ENCODE results near the gene MRPS15.
"Not testable (repeated sequence)": the region's sequence is repeated elsewhere in the genome, so short reads cannot be mapped to it uniquely, and the experiment has no call there.

The MRPS15 gene

DNA sequence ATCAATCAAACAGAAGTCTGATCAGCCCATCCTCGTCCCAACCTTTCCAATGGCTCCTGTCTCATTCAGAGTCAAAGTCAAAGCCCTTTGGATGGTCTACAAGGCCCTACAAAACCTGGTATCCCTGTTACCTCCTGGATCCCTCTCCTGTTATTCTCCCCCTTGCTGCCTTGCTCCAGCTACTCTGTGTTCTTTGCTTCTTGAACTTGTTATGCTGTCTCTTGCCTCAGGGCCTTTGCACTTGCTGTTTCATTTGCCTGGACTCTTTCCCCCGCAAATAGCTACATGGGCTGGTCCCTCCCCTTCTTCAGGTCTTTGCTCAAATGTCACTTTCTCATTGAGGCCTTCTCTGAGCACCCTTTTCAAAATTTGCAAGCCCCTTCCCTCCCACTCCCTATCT lies 19.9 kb upstream of the MRPS15 start:
- no peak for DNase-seq (ENCODE audit: low read depth in 2 of 3, low spot score in 1 of 3)

DNA sequence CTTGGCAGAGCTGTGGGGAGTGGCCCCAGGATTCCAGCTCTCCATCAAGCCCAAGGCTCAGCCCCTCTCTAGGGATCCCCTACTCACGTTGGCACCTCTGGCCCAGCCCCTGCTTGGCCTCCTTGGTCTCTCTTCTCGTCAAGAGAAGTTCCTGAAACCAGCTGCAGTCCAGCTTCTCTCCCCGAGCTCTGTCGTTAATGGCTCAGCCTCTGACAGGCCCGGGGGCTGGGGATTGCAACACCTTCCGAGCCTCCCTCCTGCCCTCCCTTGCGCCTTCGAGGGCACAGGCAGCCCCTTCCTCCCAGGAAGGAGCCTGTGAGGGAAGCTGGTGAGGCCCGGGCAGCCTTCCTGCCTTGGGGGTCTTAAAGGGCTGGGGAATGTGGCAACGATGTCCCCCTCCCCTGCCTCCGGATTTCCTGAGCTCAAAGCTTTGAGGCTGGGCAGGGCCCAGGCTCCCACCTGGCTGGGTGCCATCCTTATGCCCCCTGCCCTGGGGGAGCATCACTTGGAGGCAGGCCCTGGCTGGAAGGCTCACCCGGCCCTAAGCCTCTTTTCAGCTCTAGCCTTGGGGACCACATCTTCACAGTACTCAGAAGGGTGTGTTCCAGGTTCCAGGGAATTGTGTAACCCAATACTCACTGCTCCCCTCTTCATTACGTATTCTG lies 18.7 kb upstream of the MRPS15 start, which contains the start of gene CSF3R:
TSS of gene CSF3R (minus strand) at position 190 of the 665 bp plus-strand sequence. CDS start 3,417 bp downstream, outside the sequence.
- DNase-seq (ENCODE audit: low read depth in 2 of 3, low spot score in 1 of 3), result no peak

DNA sequence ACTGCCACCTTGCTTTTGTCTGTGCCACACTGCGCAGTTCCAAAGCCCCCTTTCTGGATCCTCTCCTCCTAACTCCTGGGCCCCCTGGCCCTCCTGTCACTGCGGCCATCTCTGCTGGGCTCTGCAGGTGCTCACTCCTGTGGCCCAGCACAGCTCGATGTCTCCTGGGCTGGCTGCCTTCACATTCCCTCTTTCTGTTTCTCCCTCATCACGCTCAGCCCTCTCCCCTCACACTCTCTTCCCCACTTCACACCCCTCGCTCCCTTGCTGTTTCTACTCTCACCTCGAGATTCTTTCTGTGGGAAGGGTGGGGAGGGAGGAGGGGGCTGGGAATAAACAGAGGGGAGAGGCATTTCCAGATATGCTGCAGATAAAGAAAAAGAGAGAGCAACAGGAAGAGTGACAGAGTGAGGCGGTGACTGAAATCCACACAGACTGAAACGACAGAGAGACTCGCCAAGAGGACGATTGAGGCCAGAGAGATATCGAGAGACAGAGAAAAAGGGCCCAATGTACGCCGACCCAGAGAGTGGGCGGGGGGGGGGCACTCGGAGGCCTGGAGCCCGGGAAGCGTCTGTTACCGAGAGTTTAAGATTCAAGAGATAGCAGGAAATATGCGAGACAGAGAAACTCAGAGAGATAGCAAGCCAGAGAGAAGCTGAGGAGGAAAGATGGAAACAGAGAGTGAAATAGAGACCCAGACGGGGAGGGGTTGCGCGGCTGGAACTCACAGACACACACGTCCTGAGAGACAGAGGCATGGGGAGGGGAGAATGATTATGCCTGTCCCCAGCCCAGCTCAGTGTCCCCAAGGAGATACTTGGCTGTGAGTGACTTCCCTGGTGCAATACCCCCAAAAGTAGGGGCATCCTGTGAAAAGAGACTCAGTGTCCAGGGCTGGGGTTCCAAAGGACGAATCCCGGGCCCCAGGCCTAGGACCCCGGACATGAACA lies 17.9 kb upstream of the MRPS15 start:
- no peak for DNase-seq (ENCODE audit: low read depth in 2 of 3, low spot score in 1 of 3)

DNA sequence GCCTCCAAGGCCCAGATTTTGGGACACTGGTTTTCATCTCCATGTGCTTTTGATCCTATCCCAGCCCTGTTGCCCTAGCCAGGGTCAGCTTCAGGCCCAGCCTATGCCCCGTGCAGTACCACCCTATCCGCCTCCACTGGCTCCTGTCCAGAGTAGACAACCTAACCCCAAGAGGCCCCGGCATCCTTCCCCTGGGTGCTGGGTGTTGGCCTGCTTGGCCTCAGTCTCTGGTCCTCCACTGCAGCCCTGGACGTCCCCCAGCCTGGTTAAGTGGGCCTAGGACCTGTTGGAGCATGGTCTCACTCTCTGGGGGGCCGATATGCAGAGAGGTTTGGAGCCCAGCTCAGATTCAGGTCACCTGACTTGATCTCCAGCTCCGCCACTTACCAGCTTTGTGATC lies 16.9 kb upstream of the MRPS15 start:
- DNase-seq (ENCODE audit: low read depth in 2 of 3, low spot score in 1 of 3), result no peak

DNA sequence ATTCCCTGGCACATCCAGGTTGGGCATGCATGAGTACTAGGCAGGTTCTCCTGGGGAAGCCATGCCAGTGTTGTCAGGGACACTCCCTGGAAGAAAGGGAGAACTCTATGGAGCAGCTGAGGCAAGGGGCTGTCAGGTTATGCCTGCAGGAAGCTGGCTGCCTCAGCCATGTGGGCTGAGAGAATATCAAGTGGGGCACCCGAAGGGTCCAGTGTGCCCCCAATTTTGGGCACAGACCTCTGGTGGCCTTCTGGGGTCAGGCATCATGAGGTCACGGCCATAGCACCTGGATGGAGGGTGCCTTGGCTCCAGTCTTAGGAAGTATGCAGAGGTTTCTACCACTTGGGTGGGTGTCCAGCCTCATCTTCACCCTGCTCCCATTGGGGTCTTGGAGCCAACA lies 16.0 kb upstream of the MRPS15 start:
- no peak for DNase-seq (ENCODE audit: low read depth in 2 of 3, low spot score in 1 of 3)

DNA sequence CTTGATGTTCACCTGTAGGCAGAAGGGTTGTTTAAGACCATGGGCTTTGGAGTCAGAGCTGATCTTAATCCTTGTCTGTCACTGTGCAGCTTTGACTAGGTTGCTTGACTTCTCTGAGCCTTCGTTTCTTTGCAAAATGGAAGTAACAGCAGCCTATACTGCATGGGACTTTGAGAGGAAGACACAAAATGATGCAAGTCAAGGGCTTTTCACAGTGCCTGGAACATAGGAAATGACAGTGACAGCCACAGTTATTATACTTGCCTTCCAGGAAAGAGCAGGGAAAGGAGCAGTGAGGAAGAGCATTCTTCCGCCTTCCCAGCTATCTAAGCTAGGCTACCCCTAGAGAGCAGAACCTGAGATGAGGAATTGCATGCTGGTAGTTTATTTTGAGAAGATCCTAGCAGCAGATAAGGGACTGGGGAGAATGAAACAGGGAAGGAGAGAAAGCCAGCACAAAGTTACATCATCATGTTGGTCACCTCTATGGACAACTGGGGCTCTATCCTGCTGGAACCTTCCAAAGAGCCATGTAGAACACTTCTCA lies 15.4 kb upstream of the MRPS15 start:
- no peak for DNase-seq (ENCODE audit: low read depth in 2 of 3, low spot score in 1 of 3)

DNA sequence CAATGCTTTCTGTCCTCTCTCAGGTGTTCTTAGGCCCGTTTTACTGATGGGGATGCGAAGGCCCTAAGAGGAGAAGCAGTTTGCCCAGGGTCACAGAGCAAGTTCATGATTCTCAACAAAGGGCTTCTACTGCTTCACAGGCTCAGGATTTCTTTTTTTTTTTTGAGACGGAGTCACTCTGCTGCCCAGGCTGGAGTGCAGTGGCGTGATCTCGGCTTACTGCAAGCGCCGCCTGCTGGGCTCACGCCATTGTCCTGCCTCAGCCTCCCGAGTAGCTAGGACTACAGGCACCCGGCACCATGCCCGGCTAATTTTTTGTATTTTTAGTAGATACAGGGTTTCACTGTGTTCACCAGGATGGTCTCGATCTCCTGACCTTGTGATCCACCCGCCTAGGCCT lies 13.4 kb upstream of the MRPS15 start:
- DNase-seq (ENCODE audit: low read depth in 2 of 3, low spot score in 1 of 3), result not testable (repeated sequence)

DNA sequence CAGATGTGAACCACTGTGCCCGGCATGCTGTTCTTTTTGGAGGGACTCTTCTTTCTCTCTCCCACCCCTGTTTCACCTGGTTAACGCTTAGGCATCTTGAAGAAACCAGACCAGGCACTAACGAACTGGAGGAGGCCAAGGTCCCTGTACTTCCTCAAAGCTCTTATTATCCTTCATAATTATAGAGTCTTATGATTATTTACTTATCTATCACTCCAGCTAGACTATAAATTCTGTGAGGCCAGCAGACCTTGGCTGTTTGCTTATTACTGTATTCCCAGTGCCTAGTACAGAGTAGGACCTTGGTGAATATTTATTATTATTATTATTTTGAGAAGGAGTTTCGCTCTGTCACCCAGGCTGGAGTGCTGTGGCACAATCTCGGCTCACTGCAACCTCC lies 12.8 kb upstream of the MRPS15 start:
- no peak for DNase-seq (ENCODE audit: low read depth in 2 of 3, low spot score in 1 of 3)

DNA sequence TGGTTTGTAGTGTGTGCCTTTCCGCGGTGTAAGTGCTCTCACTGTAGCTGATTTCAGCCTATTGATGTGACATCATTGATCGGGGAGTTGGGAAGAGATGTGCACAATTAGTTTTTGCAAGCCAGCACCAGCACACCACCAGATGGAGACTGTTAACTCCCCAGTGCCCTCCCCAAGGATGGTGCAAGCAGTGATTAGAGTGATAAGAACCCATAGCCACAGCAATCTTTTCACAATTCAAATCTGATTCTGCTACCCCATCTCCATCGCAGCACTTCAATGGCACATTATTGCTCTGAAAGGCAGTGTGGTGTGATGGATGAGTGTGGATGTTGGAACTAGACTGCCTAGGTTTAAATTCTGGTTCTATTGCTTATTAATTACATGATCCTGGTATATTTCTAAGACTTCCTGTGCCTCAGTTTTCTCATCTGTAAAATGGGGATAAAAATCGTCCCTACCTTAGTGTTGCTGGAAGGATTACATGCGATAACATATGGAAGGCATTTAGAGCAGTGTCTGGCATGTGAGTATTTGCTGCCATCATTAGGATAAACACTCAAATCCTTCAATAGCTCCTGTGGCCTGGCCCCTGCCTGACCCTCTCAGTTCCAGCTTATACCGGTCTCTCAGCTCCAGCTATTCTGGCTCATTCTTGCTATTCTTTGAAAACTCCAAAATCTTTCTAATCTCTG lies 11.9 kb upstream of the MRPS15 start:
- no peak for DNase-seq (ENCODE audit: low read depth in 2 of 3, low spot score in 1 of 3)

DNA sequence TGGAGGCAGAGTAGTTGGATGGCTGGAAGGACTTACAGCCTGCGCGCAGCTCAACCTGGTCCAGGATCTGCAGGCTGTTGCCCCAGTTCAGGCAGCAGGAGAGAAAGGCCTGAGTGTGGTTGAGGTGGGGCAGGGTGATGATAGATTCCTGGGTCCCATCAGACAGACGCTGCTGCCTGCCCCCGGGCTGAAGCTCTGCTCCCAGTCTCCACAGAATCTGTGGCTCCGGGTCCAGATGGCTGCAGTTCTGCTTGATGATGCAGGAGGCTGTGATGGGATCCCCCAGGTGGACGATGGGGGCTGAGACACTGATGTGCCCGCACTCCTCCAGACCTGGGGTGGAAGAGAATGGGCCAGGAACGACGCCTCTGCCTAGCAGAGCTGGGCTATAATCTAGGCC lies 11.2 kb upstream of the MRPS15 start:
- no peak for DNase-seq (ENCODE audit: low read depth in 2 of 3, low spot score in 1 of 3)

DNA sequence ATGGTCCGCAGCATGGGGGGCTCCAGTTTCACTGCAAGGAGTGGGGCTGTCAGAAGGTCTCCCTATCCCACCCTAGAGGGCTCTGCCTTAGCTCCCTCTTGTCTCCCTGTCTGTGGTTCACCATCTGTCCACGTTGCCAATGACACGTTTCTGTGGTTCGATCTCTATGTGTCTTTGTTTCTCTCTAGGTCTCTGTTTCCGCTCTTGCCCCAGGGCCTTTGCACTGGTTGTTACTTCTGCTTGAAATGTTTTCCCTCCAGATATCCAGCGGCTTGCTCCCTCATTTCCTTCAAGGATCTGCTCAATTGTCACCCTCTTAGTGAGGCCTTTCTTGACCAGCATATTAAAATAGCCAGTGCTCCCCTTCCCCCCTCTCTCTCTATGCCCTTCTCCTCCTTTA lies 8.5 kb upstream of the MRPS15 start:
- no peak for DNase-seq (ENCODE audit: low read depth in 2 of 3, low spot score in 1 of 3)

DNA sequence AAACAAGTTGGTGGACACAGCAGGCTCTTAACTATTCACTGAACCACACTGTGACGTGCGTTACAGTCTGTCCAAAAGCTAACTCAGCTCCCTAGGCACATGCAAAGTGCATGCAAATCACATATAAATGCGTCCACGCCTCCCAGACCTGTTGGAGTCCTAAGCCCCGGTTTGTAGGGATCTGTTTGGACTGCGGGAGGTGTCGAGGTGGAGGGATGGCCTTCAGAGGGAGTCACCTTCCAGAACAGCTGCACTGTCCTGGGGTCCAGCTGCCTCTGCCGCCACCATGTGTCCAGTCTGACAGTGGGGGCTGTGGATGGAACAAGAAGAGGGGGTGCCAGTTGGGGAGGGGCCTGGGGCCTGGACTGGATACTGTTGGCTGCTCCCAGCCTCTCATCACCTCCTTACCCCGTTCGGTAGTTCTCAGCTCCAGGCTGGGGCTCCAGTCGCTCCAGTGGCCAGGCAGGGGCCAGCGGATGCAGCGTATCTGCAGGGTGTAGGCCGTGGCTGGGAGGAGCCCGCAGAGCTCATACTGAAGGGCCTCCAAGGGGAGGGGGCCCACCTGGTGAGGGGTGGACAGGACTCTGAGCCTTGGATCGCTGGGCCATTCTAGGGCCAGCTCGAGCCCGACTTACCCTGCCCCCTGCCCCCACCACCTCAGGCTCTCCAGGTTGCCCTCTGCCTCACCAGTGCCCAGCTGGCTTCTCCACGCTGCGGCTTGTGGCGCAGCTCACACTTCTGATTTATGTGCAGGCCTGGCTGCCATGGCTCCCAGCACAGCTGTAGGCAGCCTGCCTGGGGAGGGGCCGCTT lies 7.9 kb upstream of the MRPS15 start:
- no peak for DNase-seq (ENCODE audit: low read depth in 2 of 3, low spot score in 1 of 3)

DNA sequence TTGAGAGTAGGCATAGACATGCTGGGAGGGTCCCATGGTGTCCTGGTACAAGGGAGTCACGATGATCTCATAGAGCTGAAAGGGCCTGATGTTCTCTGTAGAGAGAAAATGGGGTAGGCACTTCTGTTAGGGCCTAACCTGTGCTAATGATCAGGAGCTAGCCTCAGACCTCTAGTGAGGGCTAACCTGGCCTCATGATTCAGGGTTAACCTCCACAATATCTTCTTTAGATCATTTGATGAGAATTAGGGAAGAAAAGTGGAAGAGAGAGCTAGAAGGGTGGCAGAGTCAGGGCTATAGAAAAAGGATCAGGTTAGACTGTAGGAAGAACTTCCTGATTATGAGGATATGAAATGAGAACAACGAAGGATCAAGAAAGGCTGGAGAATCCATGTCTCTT lies 5.0 kb upstream of the MRPS15 start:
- DNase-seq (ENCODE audit: low read depth in 2 of 3, low spot score in 1 of 3), result no peak

DNA sequence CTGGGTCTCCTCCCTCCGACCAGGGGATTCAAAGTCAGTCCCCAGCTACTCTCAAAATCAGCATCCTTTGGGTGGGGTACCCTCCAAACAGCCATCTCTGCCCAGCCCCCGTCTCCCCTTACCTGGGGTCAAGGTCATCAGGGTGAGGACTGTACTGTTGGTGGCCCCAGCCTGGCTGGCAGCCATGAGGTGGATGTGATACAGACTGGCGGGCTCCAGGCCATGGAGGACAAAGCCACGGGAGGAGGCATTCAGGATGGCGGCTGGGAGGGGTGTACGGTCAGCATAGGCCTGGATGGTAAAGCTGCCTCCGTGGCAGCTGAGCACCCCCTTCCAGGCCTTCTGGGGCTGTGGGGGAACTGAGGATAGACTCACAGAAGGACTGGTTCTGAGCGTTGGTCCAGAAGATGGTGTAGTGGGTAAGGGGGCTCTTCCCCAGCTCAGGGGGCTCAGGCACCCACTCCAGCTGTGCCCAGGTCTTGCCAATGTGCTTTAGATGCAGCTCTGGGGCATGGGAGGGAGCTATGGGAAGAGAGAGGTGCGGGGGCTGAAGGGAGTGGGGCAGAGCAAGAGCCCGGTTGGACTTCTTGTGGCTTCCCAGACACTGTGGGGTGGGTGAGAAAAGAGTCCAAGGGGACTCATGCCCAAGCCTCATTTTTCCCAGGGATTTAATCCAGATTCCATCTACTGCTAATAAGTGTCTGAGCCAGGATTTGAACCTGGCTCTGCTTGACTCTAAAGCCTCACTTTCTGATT lies 3.7 kb upstream of the MRPS15 start:
- DNase-seq (ENCODE audit: low read depth in 2 of 3, low spot score in 1 of 3), result no peak

DNA sequence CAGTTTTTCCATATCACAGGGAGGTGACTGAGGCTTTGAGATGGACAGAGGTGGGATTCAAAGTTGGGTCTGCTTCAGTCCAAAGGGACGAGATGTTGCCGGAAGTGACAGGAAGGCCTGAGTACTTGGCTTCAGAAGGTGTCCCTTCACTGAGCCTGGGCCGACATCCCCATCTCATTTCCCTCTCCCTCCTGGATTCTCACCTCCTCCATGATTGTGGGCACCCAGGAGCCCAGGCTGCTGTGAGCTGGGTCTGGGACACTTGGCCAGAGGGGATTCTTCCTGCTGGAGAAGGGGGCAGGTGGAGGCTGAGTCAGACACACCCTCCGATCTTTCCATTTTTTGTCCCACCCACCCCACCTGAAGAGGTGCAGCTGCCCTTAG lies 2.8 kb upstream of the MRPS15 start:
- DNase-seq (ENCODE audit: low read depth in 2 of 3, low spot score in 1 of 3), result no peak

DNA sequence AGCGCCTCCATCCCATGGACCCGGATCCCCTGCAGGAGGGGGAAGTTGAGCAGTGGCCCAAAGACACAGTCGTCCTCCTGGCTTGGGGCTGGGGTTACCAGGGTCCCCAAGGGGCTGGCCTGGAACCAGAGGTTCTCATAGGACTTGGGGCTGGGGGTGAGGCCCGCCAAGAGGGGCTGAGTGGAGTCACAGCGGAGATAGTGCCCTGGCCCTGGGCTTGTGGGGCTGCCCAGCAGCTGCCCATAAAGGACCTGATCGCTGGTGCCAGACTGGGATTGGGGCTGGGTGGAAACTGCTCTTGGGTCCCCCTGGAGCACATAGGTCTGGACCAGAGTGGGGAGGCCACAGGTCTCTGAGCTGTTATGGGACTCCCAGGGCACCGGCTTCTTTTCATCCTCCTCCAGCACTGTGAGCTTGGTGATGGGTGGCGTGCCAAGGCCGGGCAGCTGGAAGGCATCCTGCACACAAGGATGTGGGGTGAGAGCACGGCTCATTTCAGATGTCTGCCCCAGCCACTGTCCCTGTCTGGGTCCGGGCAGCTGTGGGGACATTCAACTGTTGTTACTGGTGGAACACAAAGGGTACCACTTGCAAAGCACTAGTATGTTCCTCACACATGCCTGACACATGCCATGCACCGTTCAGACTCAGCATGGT lies 2.3 kb upstream of the MRPS15 start:
- no peak for DNase-seq (ENCODE audit: low read depth in 2 of 3, low spot score in 1 of 3)

DNA sequence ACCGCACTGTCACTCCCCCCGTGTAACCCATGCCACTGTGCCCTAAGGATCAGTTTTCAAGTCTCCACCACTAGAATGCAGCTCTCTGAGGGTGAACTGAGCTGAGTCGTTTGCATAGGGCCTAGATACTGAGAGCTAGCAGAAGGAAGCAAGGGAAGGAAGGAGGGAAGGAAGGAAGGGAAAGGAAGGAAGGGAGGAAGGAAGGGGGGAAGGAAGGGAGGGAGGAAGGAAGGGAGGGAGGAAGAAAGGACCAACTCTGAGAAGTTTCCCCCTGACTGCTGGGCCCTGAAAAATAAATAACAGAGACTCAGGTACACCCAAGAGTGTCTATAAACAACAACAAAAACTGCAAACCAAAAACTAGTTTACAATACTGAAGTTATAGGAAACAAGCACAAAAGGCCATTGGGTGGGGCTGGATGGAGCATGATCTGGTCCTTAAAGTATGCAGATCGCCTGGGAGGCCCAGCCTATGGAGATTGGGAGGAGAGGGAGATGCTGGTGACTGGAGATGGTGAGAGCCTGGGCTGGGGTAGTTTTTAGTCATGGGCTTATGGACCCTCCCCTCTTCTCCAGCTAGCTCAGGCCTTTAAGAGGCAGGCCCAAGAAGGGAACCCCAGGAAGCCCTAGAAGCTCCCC lies 1.7 kb upstream of the MRPS15 start:
- DNase-seq (ENCODE audit: low read depth in 2 of 3, low spot score in 1 of 3), result no peak

DNA sequence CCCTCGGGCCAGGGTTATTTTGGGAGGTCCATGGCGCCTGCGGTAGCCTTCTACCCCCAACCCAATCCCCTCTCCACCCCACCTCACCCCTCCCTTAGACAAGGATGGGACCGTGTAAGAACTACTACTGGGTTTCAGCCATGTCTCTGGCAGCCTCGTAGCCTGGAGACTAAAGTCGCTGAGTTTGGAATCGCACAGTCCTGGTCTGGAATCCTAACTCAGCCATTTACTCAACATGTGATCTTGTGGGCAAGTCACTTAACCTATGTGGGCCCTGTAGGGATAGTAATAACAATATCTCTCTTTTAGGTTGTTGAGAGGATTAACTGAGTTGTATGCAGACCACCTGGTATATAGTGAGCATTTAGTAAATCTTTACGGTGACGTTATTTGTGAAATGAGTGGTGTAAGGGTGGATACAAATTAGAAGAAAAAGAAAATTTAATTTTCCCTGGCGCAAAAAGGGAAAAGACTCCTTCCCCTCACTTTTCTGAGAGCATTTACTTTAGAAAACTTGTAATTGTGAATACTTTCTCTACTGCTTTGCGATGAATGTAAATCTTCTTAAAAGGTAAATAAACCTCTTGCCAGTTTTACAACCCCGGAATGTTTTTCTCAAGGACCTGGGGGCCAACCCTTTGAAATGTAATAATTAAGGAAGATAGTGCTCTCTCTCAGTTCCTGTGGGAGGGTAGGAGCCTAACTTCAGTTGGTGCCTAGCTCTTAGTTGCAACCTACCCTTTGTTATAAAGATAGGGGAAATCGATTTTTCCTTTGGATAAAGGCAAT lies 615 bp upstream of the MRPS15 start:
- no peak for DNase-seq (ENCODE audit: low read depth in 2 of 3, low spot score in 1 of 3)

Measured in stimulated activated CD4-positive, alpha-beta T cell treated with anti-CD3 and anti-CD28 coated beads, Interleukin-12 subunit alpha, Interleukin-12 subunit beta, amount 100 ng/mL, for 48 hours (primary cell).